GM18508 (cell line): ENCODE results near the gene RNF168.
"Not testable (repeated sequence)": the region's sequence is repeated elsewhere in the genome, so short reads cannot be mapped to it uniquely, and the experiment has no call there.

ENCODE experiments used
- ATAC-seq: cut with Tn5 transposase; IDR thresholded peaks from one replicate; pipeline ENCODE4 v1.9.1; 2021; ENCODE audit warnings: moderate number of reproducible peaks; ENCODE audit not compliant: insufficient read depth, unreplicated experiment

The RNF168 gene

DNA sequence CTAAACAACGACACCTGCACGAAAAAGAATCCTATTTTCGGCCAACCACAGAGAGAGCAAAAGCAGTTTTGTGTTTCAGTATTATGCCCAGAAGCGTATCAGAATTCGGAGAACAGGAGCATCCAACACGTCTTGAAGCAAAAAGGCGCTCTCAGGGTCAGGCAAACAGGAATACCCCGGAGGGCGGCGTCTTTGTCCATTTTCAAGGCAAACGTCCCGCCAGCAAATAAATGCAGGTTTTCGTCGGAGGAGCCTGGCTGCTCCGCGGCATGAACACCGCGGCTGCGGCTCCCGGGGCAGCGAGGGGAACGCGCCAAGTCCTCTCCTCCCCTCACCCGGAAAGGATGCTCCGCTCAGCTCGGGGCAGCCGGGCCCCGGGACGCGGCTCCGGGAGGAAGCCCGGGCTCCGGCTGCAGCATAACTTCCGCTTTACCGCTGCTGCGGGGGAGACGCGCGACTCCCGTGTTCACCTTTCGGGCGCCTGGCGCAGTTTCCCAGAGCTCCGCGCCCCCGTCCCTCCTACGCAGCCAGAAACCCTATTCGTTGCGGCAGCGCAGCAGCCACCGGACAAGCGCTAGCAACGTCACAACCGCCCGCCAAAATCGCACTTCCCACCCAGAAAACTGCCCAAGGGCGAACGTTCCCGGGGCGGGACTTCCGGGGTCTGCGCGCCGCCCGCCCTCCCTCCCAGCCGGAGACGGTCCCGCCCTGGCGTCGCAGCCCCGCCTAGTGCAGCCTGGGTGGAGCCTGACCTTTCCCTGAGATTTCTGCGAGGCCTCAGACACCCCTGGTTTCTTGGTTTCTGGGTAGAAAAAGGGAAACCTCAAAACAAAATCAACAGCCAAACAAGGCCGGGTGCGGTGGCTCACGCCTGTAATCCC lies at the start of gene RNF168:
Gene RNF168 (minus strand): TSS at position 573 of the 881 bp plus-strand sequence. CDS start 595 bp downstream, outside the sequence.
- ATAC-seq: peak; percentile 69

DNA sequence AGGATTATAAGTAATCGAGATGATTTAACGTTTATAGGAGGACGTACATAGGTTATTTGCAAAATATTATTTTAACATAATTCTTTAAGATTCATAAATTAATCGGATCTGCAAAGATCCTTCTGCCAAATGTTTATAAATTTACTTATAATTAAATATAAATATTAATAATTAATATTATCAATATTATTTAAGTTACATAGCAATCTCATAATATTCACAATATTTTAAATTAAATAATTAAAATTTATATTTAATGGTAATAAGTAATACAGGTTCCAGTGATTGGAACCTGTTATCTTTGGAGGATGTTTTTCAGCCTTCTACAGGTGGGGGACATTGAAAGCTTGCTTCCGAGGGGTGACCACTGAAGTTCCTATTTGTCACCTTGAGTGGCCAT lies 48.7 kb upstream of the RNF168 start:
- no peak for ATAC-seq

- not testable (repeated sequence) for ATAC-seq
Measured at GRCh38 chr3:196550172-196550571, 46.6 kb upstream of the RNF168 start.

DNA sequence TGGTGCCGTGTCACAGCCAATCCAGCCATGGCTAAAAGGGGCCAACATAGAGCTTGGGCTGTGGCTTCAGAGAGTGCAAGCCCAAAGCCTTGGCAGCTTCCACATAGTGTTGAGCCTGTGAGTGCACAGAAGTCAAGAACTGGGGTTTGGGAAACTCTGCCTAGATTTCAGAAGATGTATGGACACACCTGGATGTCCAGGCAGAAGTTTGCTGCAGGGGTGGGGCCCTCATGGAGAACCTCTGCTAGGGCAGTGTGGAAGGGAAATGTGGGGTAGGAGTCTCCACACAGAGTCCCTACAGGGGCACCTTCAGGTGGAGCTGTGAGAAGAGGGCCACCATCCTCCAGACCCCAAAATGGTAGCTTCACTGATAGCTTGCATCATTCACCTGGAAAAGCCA lies 45.7 kb upstream of the RNF168 start:
- ATAC-seq: not testable (repeated sequence)

DNA sequence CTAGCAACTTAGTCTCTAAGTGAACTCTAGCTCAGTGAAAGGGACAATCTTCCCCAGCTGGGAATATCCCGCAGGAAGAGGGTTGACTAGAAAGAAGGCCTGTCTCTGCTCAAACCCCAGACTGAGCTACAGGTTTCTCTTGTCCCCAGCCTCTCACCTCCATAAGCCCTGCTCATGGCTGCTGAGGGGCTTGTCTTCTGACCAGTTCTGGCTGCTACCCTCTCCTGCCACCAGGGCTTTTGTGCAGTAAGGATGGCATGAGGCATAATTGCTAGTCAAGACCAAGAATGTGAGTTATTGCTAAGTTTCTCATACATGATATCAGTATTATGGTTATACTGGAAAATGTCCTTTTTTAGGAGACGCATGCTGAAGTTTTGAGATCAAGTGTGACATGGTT lies 43.5 kb upstream of the RNF168 start:
- ATAC-seq: no peak

DNA sequence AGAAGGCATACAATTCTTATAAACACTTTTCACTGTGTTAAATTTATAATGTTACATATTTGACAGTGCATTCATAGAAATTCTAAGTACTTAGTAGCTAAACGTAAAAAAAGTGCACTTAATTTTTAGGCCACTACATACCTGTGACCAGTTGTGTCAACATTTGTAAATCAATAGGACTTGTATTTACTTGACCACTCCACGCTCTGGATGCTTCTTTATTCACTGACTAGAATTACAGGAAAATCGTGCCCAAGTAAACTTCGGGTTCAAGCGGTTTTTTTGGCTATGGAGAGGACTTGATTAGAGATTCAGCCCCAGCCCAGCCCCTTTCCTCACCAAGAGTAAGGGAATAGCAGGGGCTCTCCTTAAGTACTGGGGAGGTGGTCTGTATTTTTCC lies 43.0 kb upstream of the RNF168 start:
- no peak for ATAC-seq

DNA sequence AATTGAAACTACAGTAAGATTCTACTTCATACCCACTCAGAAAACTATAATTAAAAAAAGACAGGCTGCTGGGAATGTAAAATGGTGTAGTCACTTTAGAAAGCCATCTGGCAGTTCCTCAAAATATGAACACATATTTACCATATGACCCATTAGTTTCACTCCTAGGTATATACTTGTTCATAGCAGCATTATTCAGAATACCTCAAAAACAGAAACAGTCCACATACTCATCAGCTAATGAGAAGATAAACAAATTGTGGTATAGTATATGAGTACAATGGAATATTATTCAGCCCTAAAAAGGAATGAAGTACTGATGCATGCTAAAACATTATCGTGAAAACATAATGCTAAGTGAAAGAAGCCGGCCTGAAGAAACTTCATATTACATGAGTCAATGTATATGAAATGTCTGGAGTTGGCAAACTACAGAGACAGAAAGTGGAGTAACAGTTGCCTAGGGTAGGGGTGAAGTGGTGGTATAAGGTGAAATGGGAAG lies 41.0 kb upstream of the RNF168 start:
- ATAC-seq: no peak

- ATAC-seq: no peak
Measured at GRCh38 chr3:196541684-196542445, 38.3 kb upstream of the RNF168 start.

- ATAC-seq: no peak
Measured at GRCh38 chr3:196537319-196537984, 33.9 kb upstream of the RNF168 start.

GRCh38 chr3:196533260-196533681 lies 29.7 kb upstream of the RNF168 start:
- no peak for ATAC-seq

DNA sequence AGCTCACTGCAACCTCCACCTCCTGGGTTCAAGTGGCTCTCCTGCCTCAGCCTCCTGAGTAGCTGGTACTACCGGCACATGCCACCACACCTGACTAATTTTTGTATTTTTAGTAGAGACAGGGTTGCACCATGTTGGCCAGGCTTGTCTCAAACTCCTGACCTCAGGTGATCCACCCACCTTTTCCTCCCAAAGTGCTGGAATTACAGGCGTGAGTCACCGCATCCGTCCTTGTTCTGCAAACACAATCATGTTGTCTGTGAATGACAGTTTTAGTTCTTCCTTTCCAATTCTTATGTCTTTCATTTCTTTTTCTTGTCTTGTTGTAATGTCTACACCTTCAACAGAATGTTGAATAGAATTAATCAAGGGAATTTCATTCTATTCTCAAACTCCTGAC lies 27.9 kb upstream of the RNF168 start:
- ATAC-seq: no peak

GRCh38 chr3:196528639-196529233 lies 25.2 kb upstream of the RNF168 start:
- no peak for ATAC-seq

- no peak for ATAC-seq
Measured at GRCh38 chr3:196525141-196525540, 21.6 kb upstream of the RNF168 start.

- ATAC-seq: no peak
Measured at GRCh38 chr3:196524527-196524926, 21.0 kb upstream of the RNF168 start.

GRCh38 chr3:196523841-196524240 lies 20.3 kb upstream of the RNF168 start:
- ATAC-seq: no peak

- ATAC-seq: not testable (repeated sequence)
Measured at GRCh38 chr3:196521291-196521690, 17.7 kb upstream of the RNF168 start.

DNA sequence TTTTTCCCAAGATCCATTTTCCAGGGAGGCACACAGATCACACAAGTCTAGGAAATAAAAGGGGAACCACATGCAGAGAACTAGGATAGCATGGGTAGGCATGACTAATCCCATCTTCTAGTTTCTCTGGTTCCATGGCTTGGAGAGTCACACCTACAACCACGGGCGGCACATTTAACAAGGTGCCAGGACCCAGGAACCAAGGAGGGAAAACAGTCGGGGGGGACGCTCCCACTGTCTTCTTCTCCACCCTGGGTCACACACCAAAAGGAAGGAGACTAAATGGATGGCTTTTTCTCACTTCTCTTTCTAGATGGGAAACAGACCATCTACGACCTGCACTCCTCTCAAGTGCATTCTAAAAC lies 16.1 kb upstream of the RNF168 start:
- ATAC-seq: no peak

DNA sequence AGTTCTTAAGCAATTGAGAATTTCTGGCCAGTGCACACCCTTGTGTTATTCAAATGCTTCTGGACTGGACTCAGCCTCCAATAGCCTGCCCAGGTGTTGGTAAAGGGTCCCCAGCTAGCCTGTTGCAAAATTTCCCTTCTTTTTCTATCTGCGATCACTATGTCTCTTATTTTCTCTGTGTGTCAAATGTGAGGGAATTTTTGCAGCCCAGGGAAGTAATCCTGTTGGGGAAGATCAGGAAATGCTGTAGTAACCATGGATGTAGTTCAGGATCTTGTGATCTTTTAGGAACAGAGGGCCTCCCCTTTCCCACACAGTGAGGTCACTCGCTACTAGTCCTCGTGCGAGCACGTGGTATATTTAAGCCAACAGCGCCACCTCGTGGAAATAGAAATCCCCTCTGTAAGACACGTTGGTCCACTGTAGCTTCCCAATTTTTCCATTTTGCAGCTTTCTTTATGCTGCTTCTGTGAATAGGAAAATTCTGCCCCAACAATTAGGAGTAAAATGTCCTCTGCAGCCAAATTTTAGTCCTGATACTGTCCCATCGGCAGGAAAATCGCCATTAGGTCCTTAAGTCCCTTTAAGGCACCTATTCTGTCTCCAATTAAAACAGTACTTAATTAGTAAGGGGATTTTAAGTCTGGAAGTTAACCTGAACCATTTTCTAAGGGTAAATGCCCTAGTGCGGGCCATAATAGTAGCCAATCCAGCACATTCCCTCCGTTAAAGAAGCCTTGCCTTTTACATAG lies 15.6 kb upstream of the RNF168 start:
- no peak for ATAC-seq

GRCh38 chr3:196517919-196518318 lies 14.4 kb upstream of the RNF168 start:
- no peak for ATAC-seq
